ENCODE results near the gene RGS13.

RGS13 gene

GRCh38 chr1:192635939-192636338 is at the start of gene RGS13:
Gene RGS13 (plus strand): TSS chr1:192636147. CDS start chr1:192644335, 8,188 bp downstream.
- DNase-seq: no peak

DNA sequence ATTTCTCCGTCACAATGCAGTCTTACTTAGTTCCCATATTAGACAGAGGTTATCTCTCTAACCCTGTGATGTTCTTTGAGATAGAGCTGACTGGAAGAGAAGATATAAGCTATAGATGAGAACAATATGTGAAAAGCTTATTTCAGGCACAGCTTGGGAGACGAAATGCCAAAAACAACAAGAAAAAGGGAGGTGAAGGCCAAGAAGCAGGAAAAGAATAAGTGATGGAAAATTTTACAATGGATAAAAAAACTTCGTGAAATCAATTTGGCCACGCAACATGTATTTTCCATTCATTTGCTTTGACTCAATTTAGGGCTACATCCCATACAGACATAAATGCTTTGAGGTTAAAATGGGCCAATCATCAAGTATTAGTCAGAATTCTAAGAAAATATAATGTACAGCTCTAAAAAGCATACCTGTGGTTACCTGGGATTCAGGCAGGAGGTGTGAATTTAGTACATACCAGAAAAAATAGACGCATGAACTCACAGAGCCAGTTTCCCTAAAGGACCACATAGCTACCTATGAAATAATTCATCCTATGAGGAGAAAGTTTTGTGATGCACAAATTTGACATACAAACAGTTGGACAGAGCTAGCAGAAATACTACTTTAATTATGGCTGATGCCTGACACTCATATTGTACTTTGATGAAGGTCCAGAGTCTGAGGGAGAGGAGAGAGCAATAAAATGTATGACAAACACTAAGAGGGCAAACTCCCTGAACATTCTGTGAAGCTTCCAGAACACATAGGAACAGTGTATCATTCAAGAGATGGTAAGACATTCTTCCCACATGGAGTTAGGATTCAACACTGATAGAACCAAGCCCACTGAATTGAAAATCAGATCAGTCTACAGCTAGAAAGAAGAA is 48.3 kb upstream of the RGS13 start:
- no peak for DNase-seq

GRCh38 chr1:192588546-192588945 is 47.4 kb upstream of the RGS13 start:
- DNase-seq: no peak

GRCh38 chr1:192589813-192590212 is 46.1 kb upstream of the RGS13 start:
- DNase-seq: no peak

DNA sequence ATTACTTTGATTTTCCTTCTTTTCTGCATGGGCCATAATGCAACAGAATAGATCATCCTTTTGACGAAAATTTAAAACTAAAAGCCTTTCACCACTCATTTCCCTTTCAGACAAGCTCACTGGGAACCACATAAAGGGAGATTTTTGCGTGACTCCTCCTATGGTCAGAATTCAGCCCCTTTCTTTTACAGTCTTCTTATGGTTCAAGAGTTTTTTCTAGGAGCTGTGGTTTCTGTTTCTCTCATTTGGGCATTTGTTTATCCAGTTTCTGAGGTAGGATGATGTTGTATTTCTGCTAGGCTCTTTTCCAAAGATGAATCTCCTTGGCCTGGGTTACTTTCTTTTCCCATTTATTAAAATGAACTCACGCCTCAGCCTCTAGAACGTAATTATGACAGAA is 43.4 kb upstream of the RGS13 start:
- DNase-seq: no peak

DNA sequence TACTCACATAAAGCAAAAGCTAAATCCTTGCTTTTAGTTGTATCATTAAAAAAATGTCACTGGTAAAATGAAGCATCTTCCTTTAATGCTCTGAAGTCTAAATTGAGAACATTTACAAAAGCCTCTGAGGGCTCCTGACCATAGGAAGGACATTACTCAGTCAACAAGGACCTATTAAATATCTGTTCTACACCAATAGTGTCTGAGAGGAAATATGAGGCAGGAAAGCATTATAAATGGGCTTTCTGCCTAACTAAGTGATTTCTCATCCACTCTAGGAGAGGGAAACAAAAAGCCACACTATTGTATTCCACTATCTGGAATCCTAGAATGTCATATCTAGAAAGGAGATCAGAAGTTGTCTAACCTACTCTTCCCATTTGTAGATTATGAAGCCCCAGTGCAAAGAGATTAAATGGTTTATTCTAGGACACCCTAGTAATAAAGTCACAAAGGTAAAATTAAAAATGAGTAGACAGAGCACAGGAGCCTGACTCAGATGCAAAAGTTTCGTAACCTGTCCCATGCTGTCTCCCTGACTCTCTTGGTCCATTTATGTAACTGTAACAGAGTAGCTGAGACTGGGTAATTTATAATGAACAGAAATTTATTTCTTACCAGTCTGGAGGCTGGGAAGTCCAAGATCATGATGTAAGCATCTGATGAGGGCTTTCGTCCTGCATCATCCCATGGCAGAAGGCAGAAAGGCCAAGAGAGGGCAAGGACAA is 42.8 kb upstream of the RGS13 start:
- no peak for DNase-seq

DNA sequence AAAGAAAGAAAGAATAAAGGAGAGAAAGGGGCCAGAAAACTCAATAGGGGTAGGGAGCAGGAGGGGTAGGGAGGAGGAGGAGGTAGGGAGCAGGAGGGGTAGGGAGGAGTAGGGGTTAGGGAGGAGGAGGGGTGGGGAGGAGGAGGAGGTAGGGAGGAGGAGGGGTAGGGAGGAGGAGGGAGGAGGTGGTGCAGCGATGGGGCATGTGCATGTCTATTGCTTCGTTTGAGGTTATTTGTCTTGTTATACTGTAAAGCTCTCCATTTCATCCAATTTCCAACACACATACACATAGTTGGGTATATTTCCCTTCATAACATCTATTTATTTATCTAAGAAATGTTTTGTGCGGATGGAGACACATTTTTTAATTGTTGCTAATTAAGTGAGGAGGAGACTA is 40.6 kb upstream of the RGS13 start:
- no peak for DNase-seq

GRCh38 chr1:192598589-192598988 is 37.4 kb upstream of the RGS13 start:
- DNase-seq: no peak

DNA sequence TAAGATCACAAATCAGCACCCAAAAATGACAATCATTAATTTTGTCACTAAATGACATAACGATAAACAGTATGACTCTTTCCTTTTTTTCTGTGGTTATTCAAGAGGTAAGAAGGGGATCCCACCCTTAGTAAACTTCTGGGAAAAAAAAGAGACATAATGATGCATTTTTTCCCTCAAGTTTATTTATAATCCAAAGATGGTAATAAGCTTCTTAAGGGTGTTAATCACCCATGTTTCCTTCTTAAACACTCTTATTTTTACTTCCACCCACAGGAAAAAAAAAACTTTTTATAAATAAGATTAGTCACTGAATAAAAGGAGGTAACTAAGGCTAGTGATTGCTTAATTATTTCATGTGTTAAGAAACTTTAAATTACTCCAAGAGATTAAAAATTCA is 35.7 kb upstream of the RGS13 start:
- DNase-seq: no peak

DNA sequence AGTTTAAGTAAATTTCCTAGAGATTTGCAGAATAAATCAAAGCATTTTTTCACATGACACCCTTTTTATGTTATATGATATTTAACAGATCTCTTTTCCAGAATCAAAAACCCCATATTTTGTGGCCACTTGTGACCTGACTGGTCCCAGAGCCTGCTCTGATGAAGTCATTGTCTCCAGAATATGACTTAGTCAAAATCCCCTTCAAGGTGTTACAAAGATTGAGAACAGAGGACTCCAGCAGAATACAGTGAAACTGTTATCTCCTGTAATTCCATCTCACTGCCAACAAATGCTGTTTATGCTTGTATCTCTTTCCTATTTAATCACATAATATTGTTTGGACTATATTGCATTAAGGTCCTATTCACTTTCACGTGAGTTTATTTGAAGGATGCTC is 34.8 kb upstream of the RGS13 start:
- DNase-seq: no peak

GRCh38 chr1:192601567-192601966 is 34.4 kb upstream of the RGS13 start:
- DNase-seq: no peak

DNA sequence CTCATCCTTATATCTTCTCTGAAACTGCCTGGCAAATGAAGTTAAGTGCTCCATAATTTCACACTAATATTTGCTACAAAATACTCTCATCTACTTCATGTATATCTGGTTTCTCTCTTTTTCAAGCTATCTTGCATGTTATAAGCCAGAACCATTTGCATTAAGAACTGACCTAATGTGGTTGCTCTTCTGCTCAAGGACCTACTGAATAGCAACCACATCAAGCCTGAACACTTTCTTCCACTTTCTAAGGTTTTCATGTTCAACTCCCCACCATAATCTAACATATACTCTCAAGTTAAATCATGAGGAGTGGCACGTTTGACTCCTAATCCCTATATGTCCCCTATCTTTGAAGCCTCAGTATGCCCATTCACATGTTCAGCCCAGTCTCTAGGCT is 33.2 kb upstream of the RGS13 start:
- DNase-seq: no peak

- no peak for DNase-seq
Measured at GRCh38 chr1:192603218-192603787, 32.6 kb upstream of the RGS13 start.

GRCh38 chr1:192604979-192605620 is 30.8 kb upstream of the RGS13 start:
- DNase-seq: peak in 1 of 2 donors; percentile 25

DNA sequence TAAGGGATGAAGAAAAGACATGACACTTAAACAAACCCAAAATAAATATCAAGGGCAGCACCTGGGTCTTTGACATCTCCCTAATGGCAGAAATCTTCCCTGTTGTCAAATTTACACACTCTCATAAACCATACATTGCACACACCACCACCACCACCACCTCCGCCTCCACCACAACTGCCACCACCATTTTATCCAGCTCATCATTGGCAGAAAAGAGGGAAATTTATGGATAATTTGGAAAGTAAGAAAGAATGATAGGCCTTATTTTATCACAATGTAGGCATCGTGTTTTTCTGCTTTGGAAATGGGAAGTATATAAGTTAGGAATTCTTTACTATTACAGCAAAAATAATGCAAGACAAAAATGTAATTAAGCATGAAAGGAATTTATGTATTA is 27.3 kb upstream of the RGS13 start:
- no peak for DNase-seq

- peak; percentile 76 to 86 for DNase-seq
Measured at GRCh38 chr1:192609110-192610079, 26.6 kb upstream of the RGS13 start.

- peak in 1 of 2 donors; percentile 49 for DNase-seq
Measured at GRCh38 chr1:192610112-192610889, 25.6 kb upstream of the RGS13 start.

- DNase-seq: no peak
Measured at GRCh38 chr1:192615055-192615454, 20.9 kb upstream of the RGS13 start.

- DNase-seq: no peak
Measured at GRCh38 chr1:192620071-192620635, 15.8 kb upstream of the RGS13 start.

GRCh38 chr1:192626366-192627179 is 9.4 kb upstream of the RGS13 start:
- no peak for DNase-seq
